ENCODE results near the gene LIPA.

- no peak for TF ChIP-seq CTCF (IDR thresholded peaks at IDR 0.05)
- TF ChIP-seq GABPB1 (CRISPR knock-in tag; IDR thresholded peaks at IDR 0.05): no peak
- TF ChIP-seq USF1 (CRISPR knock-in tag; IDR thresholded peaks at IDR 0.05): no peak
- no peak for TF ChIP-seq SMAD3 (CRISPR knock-in tag; IDR thresholded peaks at IDR 0.05; ENCODE audit: borderline replicate concordance)
- no peak for TF ChIP-seq CBFB (CRISPR knock-in tag; IDR thresholded peaks at IDR 0.05; ENCODE audit: low read depth)
- no peak for TF ChIP-seq ESRRA (CRISPR knock-in tag; IDR thresholded peaks at IDR 0.05; ENCODE audit: borderline replicate concordance)
- TF ChIP-seq, protein P1, sequence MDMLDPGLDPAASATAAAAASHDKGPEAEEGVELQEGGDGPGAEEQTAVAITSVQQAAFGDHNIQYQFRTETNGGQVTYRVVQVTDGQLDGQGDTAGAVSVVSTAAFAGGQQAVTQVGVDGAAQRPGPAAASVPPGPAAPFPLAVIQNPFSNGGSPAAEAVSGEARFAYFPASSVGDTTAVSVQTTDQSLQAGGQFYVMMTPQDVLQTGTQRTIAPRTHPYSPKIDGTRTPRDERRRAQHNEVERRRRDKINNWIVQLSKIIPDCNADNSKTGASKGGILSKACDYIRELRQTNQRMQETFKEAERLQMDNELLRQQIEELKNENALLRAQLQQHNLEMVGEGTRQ (CRISPR knock-in tag; IDR thresholded peaks at IDR 0.05): no peak
- TF ChIP-seq TEAD4 (CRISPR knock-in tag; IDR thresholded peaks at IDR 0.05): no peak
These were observed 66.9 kb downstream of the LIPA start for GRCh38 chr10:89184638-89185037.
